GM15510 (cell line): ENCODE measurements around the gene THPO.

Experiments used
- POLR2A ChIP-seq: IDR thresholded peaks from 3 replicates; pipeline ENCODE4 v1.6.1; 2011; ENCODE audit warnings: borderline replicate concordance; ENCODE audit not compliant: insufficient read length; ENCODE audit errors: extremely low read depth

Gene THPO

GRCh38 chr3:184360929-184361531 is 17.0 kb downstream of the THPO start:
- TF ChIP-seq POLR2A, result no peak

- TF ChIP-seq POLR2A, result no peak
Measured at GRCh38 chr3:184360070-184360928, 17.7 kb downstream of the THPO start.

- TF ChIP-seq POLR2A, result no peak
Measured at GRCh38 chr3:184359610-184360009, 18.4 kb downstream of the THPO start.

- no peak for TF ChIP-seq POLR2A
Measured at GRCh38 chr3:184358921-184359350, 19.1 kb downstream of the THPO start.

GRCh38 chr3:184358124-184358767 is 19.8 kb downstream of the THPO start:
- no peak for TF ChIP-seq POLR2A

- no peak for TF ChIP-seq POLR2A
Measured at GRCh38 chr3:184357248-184358123, 20.5 kb downstream of the THPO start.

- no peak for TF ChIP-seq POLR2A
Measured at GRCh38 chr3:184355261-184356040, 22.6 kb downstream of the THPO start.

GRCh38 chr3:184354754-184355153 is 23.3 kb downstream of the THPO start:
- TF ChIP-seq POLR2A, result no peak

GRCh38 chr3:184354121-184354728 is 23.8 kb downstream of the THPO start:
- no peak for TF ChIP-seq POLR2A

GRCh38 chr3:184353546-184353941 is 24.5 kb downstream of the THPO start:
- no peak for TF ChIP-seq POLR2A

- TF ChIP-seq POLR2A, result no peak
Measured at GRCh38 chr3:184352897-184353545, 25.0 kb downstream of the THPO start.

GRCh38 chr3:184352149-184352785 is 25.7 kb downstream of the THPO start:
- TF ChIP-seq POLR2A, result no peak

- no peak for TF ChIP-seq POLR2A
Measured at GRCh38 chr3:184351511-184352148, 26.4 kb downstream of the THPO start.

- no peak for TF ChIP-seq POLR2A
Measured at GRCh38 chr3:184350618-184351017, 27.4 kb downstream of the THPO start.
